Activated CD4-positive, alpha-beta T cell treated with anti-CD3 and anti-CD28 coated beads for 36 hours (primary cell): ENCODE data around the gene LSM2. TPM values are rescaled to one million over a fixed set of nuclear protein-coding genes. Genes with fewer than 3 reads are reported as not detected.
A peak's percentile ranks its signal among the peaks of the same experiment; 100 is the strongest.
"Not testable (repeated sequence)": the region's sequence is repeated elsewhere in the genome, so short reads cannot be mapped to it uniquely, and the experiment has no call there.

ENCODE experiments used
- ATAC-seq: fragments of 200-7000 bp; cut with Tn5 transposase; one replicate; pipeline ENCODE4 v1.10.0; 2021; ENCODE audit warnings: mild to moderate bottlenecking, moderate library complexity
- CTCF ChIA-PET: fragments of 350-600 bp; sonication (Branson Sonifier 250); formaldehyde crosslinking; loops from one replicate; lab custom pipeline; 2021; ENCODE audit warnings: antibody characterized with exemption; lab: Charles Lee
- POLR2A ChIA-PET: fragments of 350-600 bp; sonication (Branson Sonifier 250); formaldehyde crosslinking; loops from one replicate; lab custom pipeline; 2021; ENCODE audit warnings: antibody characterized with exemption, inconsistent platforms; lab: Charles Lee
- DNase-seq: peaks from one replicate; pipeline ENCODE4 v3.0.0-alpha.2; 2020
- H3K27ac Mint-ChIP-seq: one replicate; pipeline ENCODE4 v1.8.0; 2021; ENCODE audit warnings: mixed read lengths
- H3K27me3 Mint-ChIP-seq: one replicate; pipeline ENCODE4 v1.8.0; 2021; ENCODE audit warnings: mixed read lengths
- H3K36me3 Mint-ChIP-seq: one replicate; pipeline ENCODE4 v1.8.0; 2021; ENCODE audit warnings: low read depth, mixed read lengths
- H3K4me1 Mint-ChIP-seq: one replicate; pipeline ENCODE4 v1.8.0; 2021; ENCODE audit warnings: mixed read lengths
- H3K4me3 Mint-ChIP-seq: one replicate; pipeline ENCODE4 v1.8.0; 2021; ENCODE audit warnings: mild to moderate bottlenecking, moderate library complexity, mixed read lengths
- H3K9me3 Mint-ChIP-seq: one replicate; pipeline ENCODE4 v1.8.0; 2021; ENCODE audit warnings: low read depth, mixed read lengths
- intact Hi-C, 2 experiments: fragments of 100-400 bp; cut with DNase I in 1 of 2; cut with micrococcal nuclease in 1 of 2; formaldehyde crosslinking; loops; one replicate each; pipeline versions ENCODE4 v1.14.2 to v1.15.1; 2022 to 2024; cut with DNase I, micrococcal nuclease
- total RNA-seq, 2 experiments: library from RNA; stranded (reverse); gene quantifications; one replicate each; pipeline ENCODE4 v1.2.3, GENCODE V29; 2021

LSM2 gene
- total RNA-seq, 2 experiments from 2014 or later: 112 to 124 TPM

GRCh38 chr6:31827286-31828079 is 20.7 kb upstream of the LSM2 start, which contains the start of gene HSPA1B:
TSS of gene HSPA1B (plus strand) at chr6:31827738. CDS start at chr6:31827951, 213 bp downstream.
- H3K27me3 Mint-ChIP-seq: no peaks in the 10 kb centered on the region
- H3K27ac Mint-ChIP-seq: peak within 1 kb of the TSS; percentile 92
- no peaks in the 10 kb centered on the region for H3K9me3 Mint-ChIP-seq
- intact Hi-C loops: loop anchor here (1.0 to 2.0 kb wide), 11 partner anchors 15 to 367 kb away; partner anchors contain the start of genes DDAH2 (in 2 of the 2), ABHD16A (in 1 of the 2), BAG6 (in 1 of the 2) and CLIC1 (in 1 of the 2)
- H3K4me3 Mint-ChIP-seq: peak within 1 kb of the TSS; percentile 77
- peak; percentile 83 for ATAC-seq
- ChIA-PET CTCF (interaction anchor here (0.6 to 1.4 kb wide), 11 partner anchors 12 to 178 kb away, joined by 3 to 5 read pairs (median 4); partner anchors contain the start of genes ABHD16A, GPANK1 and NEU1), POLR2A (interaction anchor here (0.8 to 1.9 kb wide), 10 partner anchors 9 to 286 kb away, joined by 3 to 20 read pairs (median 4); partner anchors contain the start of genes BAG6, DDX39B, LSM2 and NEU1)
- H3K4me1 Mint-ChIP-seq: peaks cover 43% of the 10 kb centered on the region
- peaks cover 17% of the 10 kb centered on the region for H3K36me3 Mint-ChIP-seq
- peak; percentile 97 for DNase-seq

- peak; percentile 10 for ATAC-seq
- intact Hi-C loops: loop anchor here (1.0 to 2.0 kb wide), 11 partner anchors 14 to 368 kb away; partner anchors contain the start of genes DDAH2 (in 2 of the 2), ABHD16A (in 1 of the 2), BAG6 (in 1 of the 2) and CLIC1 (in 1 of the 2)
- CTCF ChIA-PET: interaction anchor here (0.6 to 1.4 kb wide), 13 partner anchors 12 to 162 kb away, joined by 3 to 5 read pairs (median 3); partner anchors contain the start of genes ABHD16A, GPANK1, LSM2 and NEU1
- no peaks in the 10 kb centered on the region for H3K27me3 Mint-ChIP-seq
- peak; percentile 61 for DNase-seq
- peak overlapping the region; percentile 77 for H3K4me3 Mint-ChIP-seq
- H3K27ac Mint-ChIP-seq: peak overlapping the region; percentile 92
- H3K36me3 Mint-ChIP-seq: peaks cover 17% of the 10 kb centered on the region
- H3K4me1 Mint-ChIP-seq: peaks cover 46% of the 10 kb centered on the region
- POLR2A ChIA-PET: interaction anchor here (0.8 to 1.9 kb wide), 11 partner anchors 10 to 285 kb away, joined by 3 to 20 read pairs (median 4); partner anchors contain the start of genes BAG6, DDX39B, LSM2 and LY6G5C
- no peaks in the 10 kb centered on the region for H3K9me3 Mint-ChIP-seq
Measured at GRCh38 chr6:31826793-31827285, 20.1 kb upstream of the LSM2 start.

DNA sequence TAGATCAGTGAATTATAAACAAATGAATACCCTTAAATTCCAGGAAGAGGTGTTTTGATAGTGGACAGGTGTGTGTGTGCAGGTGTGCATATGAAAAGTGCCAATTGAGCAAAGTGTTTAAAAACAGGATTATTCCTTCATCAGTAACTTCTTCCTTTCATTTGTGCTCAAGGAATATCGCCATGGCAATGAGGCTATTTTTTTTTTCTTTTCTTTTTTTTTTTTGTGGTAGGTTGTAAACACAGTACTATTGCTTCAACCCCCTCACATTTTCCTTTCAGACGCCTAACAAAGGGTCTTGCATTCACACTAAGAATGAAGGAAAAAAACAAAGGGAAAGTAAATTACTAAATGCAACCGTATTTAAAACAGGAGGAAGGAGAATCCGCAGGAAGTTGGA is 18.8 kb upstream of the LSM2 start:
- Mint-ChIP-seq H3K4me1 (peaks cover 48% of the 10 kb centered on the region), H3K9me3 (no peaks in the 10 kb centered on the region), H3K27me3 (no peaks in the 10 kb centered on the region), H3K36me3 (peaks cover 8% of the 10 kb centered on the region), H3K27ac (peak overlapping the region; percentile 52), H3K4me3 (peak overlapping the region; percentile 77)
- ATAC-seq: no peak
- no peak for DNase-seq
- POLR2A ChIA-PET: interaction anchor here (0.8 to 1.0 kb wide), 2 partner anchors 145 to 160 kb away, joined by 3 to 4 read pairs; partner anchors contain the start of genes GPANK1 and LY6G5C
- intact Hi-C loops: no loop called here
- CTCF ChIA-PET: interaction anchor here (1.0 to 1.4 kb wide), 3 partner anchors 19 to 56 kb away, joined by 3 to 5 read pairs (median 4); partner anchors contain the start of genes LSM2 and VARS1

- ChIA-PET CTCF (interaction anchor here (0.7 to 2.8 kb wide), 5 partner anchors 8 to 243 kb away, joined by 3 to 12 read pairs (median 4); partner anchors contain the start of genes BAG6, HSPA1A, HSPA1L and LSM2), POLR2A (interaction anchor here (0.9 kb wide), 1 partner anchor 81 kb away, joined by 3 read pairs; no protein-coding TSS in a partner anchor)
- ATAC-seq, H3K9me3 Mint-ChIP-seq, H3K27me3 Mint-ChIP-seq, H3K36me3 Mint-ChIP-seq, DNase-seq: not testable (repeated sequence)
- Mint-ChIP-seq H3K27ac (peak overlapping the region; percentile 21), H3K4me3 (peak overlapping the region; percentile 16), H3K4me1 (peaks cover 55% of the 10 kb centered on the region)
- intact Hi-C loops: loop anchor here (5.0 kb wide), 2 partner anchors 156 to 246 kb away; partner anchors contain the start of genes CSNK2B (in 1 of the 2), LY6G5B (in 1 of the 2) and TNF (in 1 of the 2)
Measured at GRCh38 chr6:31823592-31824196, 16.9 kb upstream of the LSM2 start.

- Mint-ChIP-seq H3K9me3 (no peaks in the 10 kb centered on the region), H3K4me1 (peaks cover 67% of the 10 kb centered on the region), H3K4me3 (peak overlapping the region; percentile 89), H3K27me3 (no peaks in the 10 kb centered on the region), H3K27ac (peak overlapping the region; percentile 97), H3K36me3 (peaks cover 3% of the 10 kb centered on the region)
- POLR2A ChIA-PET: interaction anchor here (0.7 to 1.3 kb wide), 4 partner anchors 9 to 640 kb away, joined by 3 read pairs; no protein-coding TSS in a partner anchor
- DNase-seq (peak; percentile 79), ATAC-seq (peak; percentile 54)
- intact Hi-C loops: loop anchor here (5.0 kb wide), 2 partner anchors 155 to 245 kb away; partner anchors contain the start of genes CSNK2B (in 1 of the 2), LY6G5B (in 1 of the 2) and TNF (in 1 of the 2)
- CTCF ChIA-PET: interaction anchor here (0.5 to 2.8 kb wide), 6 partner anchors 9 to 170 kb away, joined by 3 to 12 read pairs (median 4); partner anchors contain the start of genes BAG6 and LSM2
Measured at GRCh38 chr6:31822036-31822821, 15.5 kb upstream of the LSM2 start.

GRCh38 chr6:31821301-31822035 is 14.7 kb upstream of the LSM2 start:
- Mint-ChIP-seq H3K27me3 (no peaks in the 10 kb centered on the region), H3K27ac (peak overlapping the region; percentile 97), H3K9me3 (no peaks in the 10 kb centered on the region), H3K4me3 (peak overlapping the region; percentile 89), H3K36me3 (peaks cover 3% of the 10 kb centered on the region), H3K4me1 (peaks cover 60% of the 10 kb centered on the region)
- POLR2A ChIA-PET: interaction anchor here (1.3 kb wide), 1 partner anchor 9 kb away, joined by 3 read pairs; no protein-coding TSS in a partner anchor
- intact Hi-C loops: loop anchor here (5.0 kb wide), 2 partner anchors 154 to 244 kb away; partner anchors contain the start of genes CSNK2B (in 1 of the 2), LY6G5B (in 1 of the 2) and TNF (in 1 of the 2)
- DNase-seq (peak; percentile 85), ATAC-seq (peak; percentile 33)
- CTCF ChIA-PET: interaction anchor here (0.6 to 2.8 kb wide), 5 partner anchors 8 to 92 kb away, joined by 3 to 12 read pairs (median 9); partner anchors contain the start of gene LSM2

GRCh38 chr6:31820399-31820798 is 13.6 kb upstream of the LSM2 start:
- peaks cover 51% of the 10 kb centered on the region for H3K4me1 Mint-ChIP-seq
- H3K27me3 Mint-ChIP-seq, ATAC-seq, H3K36me3 Mint-ChIP-seq, H3K9me3 Mint-ChIP-seq, DNase-seq, POLR2A ChIA-PET: not testable (repeated sequence)
- CTCF ChIA-PET: interaction anchor here (0.5 to 2.4 kb wide), 6 partner anchors 8 to 271 kb away, joined by 3 to 9 read pairs (median 4); partner anchors contain the start of gene LSM2
- peak overlapping the region; percentile 97 for H3K27ac Mint-ChIP-seq
- intact Hi-C loops: loop anchor here (5.0 kb wide), 2 partner anchors 153 to 243 kb away; partner anchors contain the start of genes CSNK2B (in 1 of the 2), LY6G5B (in 1 of the 2) and TNF (in 1 of the 2)
- peak overlapping the region; percentile 89 for H3K4me3 Mint-ChIP-seq

DNA sequence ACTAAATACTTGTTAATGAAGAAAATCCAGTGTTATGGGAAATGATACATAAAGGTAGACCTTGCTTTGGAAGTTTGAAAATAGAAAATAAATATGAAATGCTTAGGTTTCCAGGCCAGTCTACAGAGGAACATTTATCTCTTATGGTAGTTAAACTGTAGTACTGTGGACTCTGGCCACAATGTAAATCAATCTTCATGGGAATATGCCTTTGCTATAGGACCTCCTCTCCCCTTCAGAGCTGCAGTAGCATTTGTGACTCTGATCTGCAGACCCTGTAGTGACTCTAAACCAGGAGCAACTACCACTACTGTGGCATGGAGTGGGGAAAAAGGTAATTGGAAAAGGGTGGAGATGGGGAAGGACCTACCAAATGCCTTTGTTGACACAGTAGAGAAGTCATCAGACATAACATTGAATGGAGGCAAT is 13.1 kb upstream of the LSM2 start:
- H3K27me3 Mint-ChIP-seq: no peaks in the 10 kb centered on the region
- ChIA-PET POLR2A (interaction anchor here (0.6 kb wide), 1 partner anchor 81 kb away, joined by 10 read pairs; no protein-coding TSS in a partner anchor), CTCF (interaction anchor here (0.6 to 2.4 kb wide), 5 partner anchors 8 to 235 kb away, joined by 3 to 9 read pairs (median 4); partner anchors contain the start of gene LSM2)
- peak overlapping the region; percentile 13 for H3K4me3 Mint-ChIP-seq
- H3K9me3 Mint-ChIP-seq: no peaks in the 10 kb centered on the region
- H3K27ac Mint-ChIP-seq: peak overlapping the region; percentile 2
- ATAC-seq (no peak), DNase-seq (no peak)
- peaks cover 46% of the 10 kb centered on the region for H3K4me1 Mint-ChIP-seq
- H3K36me3 Mint-ChIP-seq: peaks cover 5% of the 10 kb centered on the region
- intact Hi-C loops: loop anchor here (5.0 kb wide), 2 partner anchors 153 to 243 kb away; partner anchors contain the start of genes CSNK2B (in 1 of the 2), LY6G5B (in 1 of the 2) and TNF (in 1 of the 2)
